ENCODE results near the gene ZFYVE1. TPM values are rescaled to one million over a fixed set of nuclear protein-coding genes. Genes with fewer than 3 reads are reported as not detected.

The ZFYVE1 gene
- total RNA-seq, 1 donor from 2014 or later, result 18.6 TPM

DNA sequence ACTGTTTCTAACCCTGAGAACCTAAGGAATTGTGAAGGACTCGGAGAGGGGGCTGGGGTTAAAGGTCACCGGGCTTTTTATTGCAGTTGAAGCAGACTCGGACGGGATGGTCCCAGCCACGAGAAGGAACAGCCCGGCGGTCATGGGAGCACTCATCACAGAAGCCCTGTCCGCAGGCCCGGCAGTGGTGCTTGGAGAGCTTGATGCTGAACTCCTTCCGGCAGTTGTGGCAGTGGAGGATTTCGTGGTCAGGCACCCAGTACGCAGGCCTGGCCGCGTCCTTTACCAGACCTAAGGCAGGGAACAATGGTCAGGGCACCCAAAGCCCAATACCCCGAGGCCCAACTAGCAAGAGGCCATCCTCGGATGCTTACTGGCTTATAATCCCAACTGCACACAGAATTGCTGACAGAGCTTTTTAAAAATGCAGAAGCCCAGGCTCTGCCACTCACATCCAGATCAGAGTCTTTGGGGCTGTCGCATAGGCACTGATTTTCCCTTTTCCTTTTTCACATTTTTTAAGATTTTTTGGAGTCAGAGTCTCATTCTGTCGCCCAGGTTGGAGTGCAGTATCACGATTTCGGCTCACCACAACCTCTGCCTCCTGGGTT lies 56.0 kb downstream of the ZFYVE1 start:
- H3K9me3 Mint-ChIP-seq, result no peaks in the 10 kb centered on the region
- peaks cover 17% of the 10 kb centered on the region for H3K36me3 Mint-ChIP-seq
- H3K4me3 Mint-ChIP-seq, result no peak overlapping the region
- no peaks in the 10 kb centered on the region for H3K4me1 Mint-ChIP-seq (ENCODE audit: unreplicated experiment)
- no peak for DNase-seq (ENCODE audit: extremely low spot score, unreplicated experiment)
- TF ChIP-seq, protein P1, sequence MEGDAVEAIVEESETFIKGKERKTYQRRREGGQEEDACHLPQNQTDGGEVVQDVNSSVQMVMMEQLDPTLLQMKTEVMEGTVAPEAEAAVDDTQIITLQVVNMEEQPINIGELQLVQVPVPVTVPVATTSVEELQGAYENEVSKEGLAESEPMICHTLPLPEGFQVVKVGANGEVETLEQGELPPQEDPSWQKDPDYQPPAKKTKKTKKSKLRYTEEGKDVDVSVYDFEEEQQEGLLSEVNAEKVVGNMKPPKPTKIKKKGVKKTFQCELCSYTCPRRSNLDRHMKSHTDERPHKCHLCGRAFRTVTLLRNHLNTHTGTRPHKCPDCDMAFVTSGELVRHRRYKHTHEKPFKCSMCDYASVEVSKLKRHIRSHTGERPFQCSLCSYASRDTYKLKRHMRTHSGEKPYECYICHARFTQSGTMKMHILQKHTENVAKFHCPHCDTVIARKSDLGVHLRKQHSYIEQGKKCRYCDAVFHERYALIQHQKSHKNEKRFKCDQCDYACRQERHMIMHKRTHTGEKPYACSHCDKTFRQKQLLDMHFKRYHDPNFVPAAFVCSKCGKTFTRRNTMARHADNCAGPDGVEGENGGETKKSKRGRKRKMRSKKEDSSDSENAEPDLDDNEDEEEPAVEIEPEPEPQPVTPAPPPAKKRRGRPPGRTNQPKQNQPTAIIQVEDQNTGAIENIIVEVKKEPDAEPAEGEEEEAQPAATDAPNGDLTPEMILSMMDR (conservative IDR thresholded peaks at IDR 0.05), result no peak
- H3K27me3 Mint-ChIP-seq, result no peaks in the 10 kb centered on the region
- no peak overlapping the region for H3K27ac Mint-ChIP-seq

DNA sequence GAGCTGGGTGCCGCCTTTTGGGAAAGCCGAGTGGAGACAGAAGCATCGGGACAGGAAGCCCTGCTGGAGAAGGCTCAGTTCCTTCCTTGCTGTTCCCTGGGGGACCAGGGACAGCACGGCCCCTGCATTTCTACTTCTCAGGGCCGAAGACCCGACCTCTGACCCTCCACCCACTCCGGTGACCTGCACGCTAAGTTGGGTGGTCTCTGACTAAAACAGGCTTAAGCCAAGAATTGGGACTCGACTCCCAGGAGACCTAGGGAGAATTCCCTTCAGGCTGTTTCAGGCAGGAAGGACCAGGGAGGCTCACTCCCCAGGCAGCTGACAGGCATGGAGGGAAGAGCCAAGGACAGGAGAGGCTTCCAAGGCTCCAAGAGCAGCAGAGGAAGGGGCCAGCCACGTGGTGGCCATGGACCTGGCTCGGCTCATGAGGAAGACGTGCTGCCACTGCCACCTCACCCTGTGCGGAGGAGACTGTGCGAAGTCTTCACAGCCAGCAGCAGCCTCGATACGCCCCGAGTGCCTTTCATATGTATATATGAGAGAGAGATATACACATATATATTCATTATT lies 56.8 kb downstream of the ZFYVE1 start:
- Mint-ChIP-seq H3K27me3 (no peaks in the 10 kb centered on the region), H3K9me3 (no peaks in the 10 kb centered on the region), H3K4me1 (ENCODE audit: unreplicated experiment) (no peaks in the 10 kb centered on the region), H3K36me3 (peaks cover 13% of the 10 kb centered on the region), H3K4me3 (no peak overlapping the region), H3K27ac (no peak overlapping the region)
- TF ChIP-seq, protein P1 (conservative IDR thresholded peaks at IDR 0.05), result no peak
- DNase-seq (ENCODE audit: extremely low spot score, unreplicated experiment), result no peak

DNA sequence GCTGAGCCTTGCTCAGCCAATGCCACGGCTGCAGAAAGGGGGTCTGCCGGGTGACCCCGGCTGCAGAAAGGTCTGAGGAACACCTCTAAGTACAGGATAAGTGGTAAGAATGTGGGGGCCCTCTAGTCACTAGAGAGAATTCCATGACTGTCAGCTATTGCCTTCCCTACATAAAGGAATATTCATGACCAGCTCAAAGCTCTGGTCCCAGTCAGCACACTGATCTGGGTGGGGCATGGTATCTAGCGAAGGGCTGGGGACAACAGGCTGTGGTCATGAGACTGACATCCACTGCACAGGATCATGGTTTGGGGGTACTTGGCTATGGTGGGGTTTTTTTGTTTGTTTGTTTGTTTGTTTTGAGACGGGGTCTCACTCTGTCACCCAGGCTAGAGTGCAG lies 58.6 kb downstream of the ZFYVE1 start:
- no peak for DNase-seq (ENCODE audit: extremely low spot score, unreplicated experiment)
- Mint-ChIP-seq H3K27me3 (no peaks in the 10 kb centered on the region), H3K36me3 (peaks cover 8% of the 10 kb centered on the region), H3K4me1 (ENCODE audit: unreplicated experiment) (no peaks in the 10 kb centered on the region), H3K27ac (no peak overlapping the region), H3K9me3 (no peaks in the 10 kb centered on the region), H3K4me3 (no peak overlapping the region)
- TF ChIP-seq, protein P1 (conservative IDR thresholded peaks at IDR 0.05), result no peak

DNA sequence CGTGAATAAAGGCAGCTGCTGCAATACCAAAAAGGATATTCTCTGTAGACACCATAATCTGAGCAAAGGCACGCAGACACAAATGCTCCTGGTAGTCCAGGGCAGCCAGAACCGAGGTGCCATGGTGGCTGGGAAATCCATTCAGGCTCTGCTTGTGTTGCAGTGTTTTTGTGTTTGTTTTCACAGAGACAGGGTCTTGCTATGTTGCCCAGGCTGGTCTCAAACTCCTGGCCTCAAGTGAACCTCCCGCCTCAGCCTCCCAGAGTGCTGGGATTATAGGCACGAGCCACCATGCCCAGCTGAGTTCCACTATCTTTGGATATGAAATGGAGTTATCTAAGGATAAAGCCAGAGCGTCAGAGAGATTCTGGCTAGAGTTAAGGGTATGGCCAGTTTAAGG lies 60.9 kb downstream of the ZFYVE1 start:
- Mint-ChIP-seq H3K36me3 (peaks cover 8% of the 10 kb centered on the region), H3K4me3 (no peak overlapping the region), H3K4me1 (ENCODE audit: unreplicated experiment) (peaks cover 8% of the 10 kb centered on the region), H3K27me3 (no peaks in the 10 kb centered on the region), H3K9me3 (no peaks in the 10 kb centered on the region), H3K27ac (no peak overlapping the region)
- DNase-seq (ENCODE audit: extremely low spot score, unreplicated experiment), result no peak
- TF ChIP-seq, protein P1 (conservative IDR thresholded peaks at IDR 0.05), result no peak

DNA sequence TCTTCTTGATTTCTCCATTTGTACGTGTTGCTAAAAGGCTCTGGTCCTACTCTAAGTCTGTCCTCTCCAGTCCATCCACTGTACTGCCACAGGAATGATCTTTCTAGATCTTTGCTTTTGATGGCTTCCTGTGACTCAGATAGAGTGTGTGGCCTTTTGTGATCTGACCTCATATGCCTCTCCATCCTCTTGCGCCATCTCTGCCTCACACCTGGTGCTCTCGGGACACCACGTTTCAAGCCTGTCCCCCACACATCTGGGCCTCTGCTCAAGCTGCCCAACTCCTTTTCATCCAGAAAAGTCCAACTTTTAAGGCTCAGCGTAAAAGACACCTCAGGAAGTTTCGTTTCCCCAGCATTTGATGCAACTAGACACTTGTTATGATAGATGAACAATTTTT lies 61.7 kb downstream of the ZFYVE1 start:
- Mint-ChIP-seq H3K4me3 (no peak overlapping the region), H3K27ac (no peak overlapping the region), H3K4me1 (ENCODE audit: unreplicated experiment) (peaks cover 8% of the 10 kb centered on the region), H3K9me3 (no peaks in the 10 kb centered on the region), H3K36me3 (peaks cover 11% of the 10 kb centered on the region), H3K27me3 (no peaks in the 10 kb centered on the region)
- DNase-seq (ENCODE audit: extremely low spot score, unreplicated experiment), result no peak
- TF ChIP-seq, protein P1 (conservative IDR thresholded peaks at IDR 0.05), result no peak
